NCI-H446 treated with DMSO at 0.1 percent for 48 hours (cell line): ENCODE results near the gene LPIN2.
"Not testable (repeated sequence)": the region's sequence is repeated elsewhere in the genome, so short reads cannot be mapped to it uniquely, and the experiment has no call there.

Source experiments
- DNase-seq: peaks from one replicate; lab custom pipeline; 2025; lab: John Stamatoyannopoulos, UW

The LPIN2 gene

DNA sequence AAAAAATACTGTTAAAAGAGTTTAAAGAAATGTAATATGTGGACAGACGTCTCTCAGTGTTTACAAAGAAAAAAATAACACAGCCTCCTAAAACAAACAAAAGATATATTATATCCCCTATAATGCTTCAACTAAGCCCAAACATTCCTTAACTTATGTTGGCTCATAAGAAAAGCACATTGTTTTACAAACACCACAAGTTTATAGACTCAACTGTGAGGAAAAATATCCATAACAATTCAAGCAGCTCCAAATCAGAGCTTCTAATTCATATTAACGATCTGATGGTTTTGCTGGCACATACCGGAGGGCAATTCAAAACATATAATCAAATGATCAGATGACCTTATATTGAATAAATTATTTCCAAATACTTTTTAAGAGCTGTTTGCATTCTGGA lies 5.5 kb downstream of the LPIN2 start:
- no peak for DNase-seq

- no peak for DNase-seq
These were observed 7.5 kb downstream of the LPIN2 start for GRCh38 chr18:3005462-3005861.

DNA sequence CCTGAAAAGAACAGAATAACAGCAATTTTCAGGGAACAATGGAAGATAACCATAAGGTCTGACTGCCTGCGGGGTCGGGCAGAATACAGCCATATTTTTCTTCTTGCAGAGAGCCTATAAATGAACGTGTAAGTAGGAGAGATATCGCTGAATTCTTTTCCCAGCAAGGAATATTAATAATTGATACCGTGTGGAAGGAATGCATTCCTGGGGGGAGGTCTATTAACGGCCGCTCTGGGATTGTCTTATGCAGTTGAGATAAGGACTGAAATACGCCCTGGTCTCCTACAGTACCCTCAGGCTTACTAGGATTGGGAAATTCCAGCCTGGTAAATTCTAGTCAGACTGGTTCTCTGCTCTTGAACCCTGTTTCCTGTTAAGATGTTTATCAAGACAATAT lies 9.2 kb downstream of the LPIN2 start:
- not testable (repeated sequence) for DNase-seq

GRCh38 chr18:3002732-3003131 lies 10.2 kb downstream of the LPIN2 start:
- no peak for DNase-seq

DNA sequence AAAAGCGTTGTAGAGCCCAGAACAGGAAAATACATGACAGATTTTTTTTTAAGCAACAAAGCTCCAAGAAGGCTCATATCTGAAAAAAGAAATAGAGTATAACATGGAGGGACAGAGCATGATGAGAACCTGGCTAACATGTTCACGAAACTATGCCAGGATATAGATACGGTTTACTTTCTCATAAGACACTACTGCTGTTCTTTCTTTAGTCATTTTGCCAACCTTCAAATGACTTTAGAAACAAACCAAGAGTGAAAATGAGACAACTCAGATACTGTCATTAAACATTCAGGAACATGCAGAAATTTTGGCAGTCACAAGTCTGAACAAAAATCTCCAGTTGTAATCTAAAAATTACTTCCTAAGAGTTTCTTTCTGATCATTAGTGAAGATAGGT lies 14.3 kb downstream of the LPIN2 start:
- DNase-seq = no peak

DNA sequence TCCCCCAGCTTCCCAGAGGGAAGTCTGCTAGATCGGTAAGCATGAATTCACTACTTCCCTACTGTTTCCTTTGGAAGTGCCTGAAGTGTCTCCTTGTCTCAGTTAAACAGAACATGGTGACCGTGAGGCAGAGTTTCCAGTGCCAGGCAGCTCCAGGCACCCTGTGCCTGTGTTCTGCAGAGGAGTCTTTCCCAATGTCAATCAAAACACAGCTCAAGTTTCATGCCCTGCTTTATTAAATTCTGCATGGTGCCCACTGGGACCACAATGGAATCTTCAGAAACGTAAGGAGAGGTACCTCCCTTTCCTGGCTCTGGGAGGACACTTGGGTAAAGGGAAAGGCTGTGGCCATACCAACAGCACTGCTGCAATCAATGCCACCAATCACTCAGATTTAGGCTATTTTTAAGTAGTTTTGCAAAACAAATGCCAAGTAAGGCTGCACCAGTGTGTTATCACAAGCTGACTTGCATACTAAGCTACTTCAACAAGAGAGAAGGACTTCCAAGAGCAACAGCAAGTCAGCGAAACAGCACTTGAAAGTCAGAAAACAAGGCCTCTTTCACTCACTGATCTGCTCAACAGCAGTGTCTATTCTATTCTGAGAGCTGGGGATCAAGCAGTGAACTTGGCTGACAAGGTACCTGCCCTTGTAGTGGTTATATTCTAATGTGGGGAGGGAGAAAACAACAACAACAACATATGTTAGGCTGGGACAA lies 14.9 kb downstream of the LPIN2 start:
- no peak for DNase-seq

DNA sequence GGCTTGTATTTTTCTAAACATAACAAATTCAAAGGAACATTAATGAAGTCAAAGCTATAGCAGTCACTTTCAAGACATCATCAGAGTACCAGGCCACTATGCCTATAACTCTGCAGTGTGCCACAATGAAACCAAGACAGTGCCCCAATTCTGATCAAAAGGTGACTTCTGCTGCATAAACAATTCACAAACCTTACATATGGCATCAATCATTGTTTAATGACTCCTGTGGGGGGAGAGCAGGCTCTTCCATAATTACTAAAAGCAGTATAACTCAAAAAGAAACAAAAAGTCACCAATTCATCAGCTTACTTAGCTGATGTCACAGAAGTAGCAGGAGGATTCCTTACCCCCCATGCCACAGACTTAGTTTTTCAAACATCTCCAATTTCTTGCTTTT lies 15.5 kb downstream of the LPIN2 start:
- DNase-seq = no peak

DNA sequence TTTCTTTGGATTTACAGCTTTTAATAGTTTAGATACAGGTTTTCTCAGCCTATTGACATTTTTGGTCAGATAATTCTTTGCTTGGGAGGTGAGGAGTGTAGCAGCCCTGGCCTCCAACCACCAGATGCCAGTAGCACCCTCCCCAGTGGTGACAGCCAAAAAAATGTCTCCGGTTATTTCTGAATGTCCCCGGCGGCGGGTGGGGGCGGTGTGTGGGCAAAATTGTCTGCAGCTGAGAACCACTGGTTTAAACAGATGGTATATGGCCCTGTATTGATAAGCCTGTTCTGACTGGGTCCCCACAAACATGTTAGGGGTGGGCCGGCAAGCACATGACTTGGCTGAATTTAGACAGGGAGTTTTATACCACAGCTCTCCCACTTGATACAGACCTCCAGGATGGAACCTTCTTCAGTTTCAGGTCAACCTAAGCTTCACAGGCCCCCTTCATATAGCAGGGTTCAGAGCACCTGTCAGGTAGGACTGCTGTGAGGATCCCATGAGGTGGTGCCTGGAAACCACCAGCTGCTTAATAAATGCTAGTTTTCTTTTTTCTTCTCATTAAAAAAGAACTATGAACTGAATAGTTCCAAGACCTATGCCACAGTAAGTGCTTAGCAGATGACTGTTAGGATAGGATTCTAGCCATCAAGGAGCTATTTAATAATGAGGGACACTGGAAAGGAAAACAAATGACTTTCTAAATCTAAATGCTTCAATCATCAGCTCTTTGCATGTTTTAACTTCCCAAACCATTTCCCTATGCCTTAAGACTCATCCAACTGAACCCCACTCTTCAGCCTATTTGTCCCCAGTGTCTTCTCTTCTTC lies 18.1 kb downstream of the LPIN2 start:
- DNase-seq = no peak

DNA sequence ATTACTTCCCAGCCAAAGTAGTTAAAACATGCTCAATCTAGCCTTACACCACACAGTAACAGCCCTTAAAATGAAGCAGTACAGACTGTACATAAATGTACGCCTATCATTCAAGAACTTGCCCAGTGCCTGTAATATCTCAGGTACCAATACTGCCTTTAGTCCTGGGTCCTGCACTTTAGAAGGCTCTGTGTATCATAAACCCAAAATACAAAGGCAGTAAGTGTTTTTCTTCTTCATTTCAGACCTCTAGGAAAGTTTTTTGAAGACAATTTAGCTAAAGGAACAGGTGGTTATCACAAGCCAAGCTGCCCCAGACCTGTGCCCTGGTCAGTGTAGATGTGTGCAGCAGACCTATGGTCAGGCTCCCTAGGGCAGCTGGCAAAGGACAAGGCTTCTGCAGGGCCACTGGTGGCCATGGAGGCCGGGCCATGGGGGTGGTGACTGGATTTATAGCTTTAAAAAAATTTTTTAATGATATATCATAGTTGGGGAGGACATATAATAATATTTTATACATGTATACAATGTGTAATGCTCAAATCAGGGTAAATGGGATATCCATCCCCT lies 18.8 kb downstream of the LPIN2 start:
- DNase-seq = no peak

GRCh38 chr18:2992995-2993877 lies 19.7 kb downstream of the LPIN2 start:
- DNase-seq = no peak

GRCh38 chr18:2990956-2991640 lies 21.8 kb downstream of the LPIN2 start:
- DNase-seq = no peak

DNA sequence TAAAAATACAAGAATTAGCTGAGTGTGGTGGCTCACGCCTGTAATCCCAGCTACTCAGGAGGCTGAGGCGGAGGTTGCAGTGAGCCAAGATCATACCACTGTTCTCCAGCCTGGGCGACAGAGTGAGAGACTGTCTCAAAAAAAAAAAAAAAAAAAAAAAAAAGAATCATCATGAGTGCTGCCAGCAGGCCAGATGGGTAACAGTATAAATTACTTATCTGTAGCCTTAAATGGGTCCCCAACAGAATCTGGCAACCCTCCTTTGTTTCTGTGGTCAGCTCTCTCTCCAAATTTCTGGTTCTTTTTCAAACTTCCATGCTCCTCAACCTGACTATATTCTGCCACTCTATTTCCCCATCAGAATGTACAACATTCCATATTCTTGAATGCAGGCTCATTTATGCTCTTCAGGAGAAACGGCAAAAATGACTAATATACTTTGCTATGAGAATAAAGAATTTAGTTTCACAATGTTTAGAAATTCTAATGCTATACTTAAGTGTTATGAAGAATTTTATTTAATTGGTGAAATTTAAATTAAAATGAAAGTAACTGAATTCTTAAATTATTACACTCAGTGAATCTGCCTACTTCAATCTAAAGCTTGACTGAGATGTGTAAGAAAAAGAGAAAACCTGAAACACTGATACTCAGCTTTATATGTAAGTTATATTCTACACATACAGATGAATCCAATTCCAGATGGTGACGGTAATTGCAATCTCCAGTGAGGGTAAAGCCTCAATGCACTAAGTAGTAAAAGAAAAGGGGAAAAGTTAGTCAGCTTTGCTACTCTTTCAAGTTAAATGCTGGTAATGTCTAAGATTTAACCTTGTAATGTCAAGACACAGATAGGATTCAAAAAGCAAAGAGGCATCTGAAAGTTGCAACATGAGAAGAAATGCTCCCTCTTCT lies 24.8 kb downstream of the LPIN2 start:
- no peak for DNase-seq

GRCh38 chr18:2986150-2986865 lies 26.6 kb downstream of the LPIN2 start:
- no peak for DNase-seq

DNA sequence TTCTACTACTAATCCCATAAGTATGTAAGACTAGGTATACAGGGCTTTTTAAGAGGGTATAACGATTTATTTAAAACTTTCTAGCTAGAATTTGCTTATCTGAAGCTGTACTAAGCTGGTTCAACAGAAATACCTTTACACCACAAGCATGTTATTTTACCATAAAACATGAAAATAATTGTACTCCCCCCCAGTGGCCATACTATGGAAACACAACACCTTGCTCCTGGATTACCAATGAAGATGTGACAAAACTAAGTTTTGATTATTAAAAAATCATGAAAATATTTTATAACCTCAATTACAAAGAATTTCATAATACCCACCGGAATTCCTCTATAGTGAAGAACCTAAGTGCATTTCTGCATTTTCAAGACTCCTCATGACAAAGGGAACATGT lies 27.3 kb downstream of the LPIN2 start:
- no peak for DNase-seq

GRCh38 chr18:2984703-2985261 lies 28.2 kb downstream of the LPIN2 start:
- DNase-seq = no peak

GRCh38 chr18:2984091-2984490 lies 28.9 kb downstream of the LPIN2 start:
- no peak for DNase-seq

- DNase-seq = no peak
These were observed 29.6 kb downstream of the LPIN2 start for GRCh38 chr18:2983296-2983695.

DNA sequence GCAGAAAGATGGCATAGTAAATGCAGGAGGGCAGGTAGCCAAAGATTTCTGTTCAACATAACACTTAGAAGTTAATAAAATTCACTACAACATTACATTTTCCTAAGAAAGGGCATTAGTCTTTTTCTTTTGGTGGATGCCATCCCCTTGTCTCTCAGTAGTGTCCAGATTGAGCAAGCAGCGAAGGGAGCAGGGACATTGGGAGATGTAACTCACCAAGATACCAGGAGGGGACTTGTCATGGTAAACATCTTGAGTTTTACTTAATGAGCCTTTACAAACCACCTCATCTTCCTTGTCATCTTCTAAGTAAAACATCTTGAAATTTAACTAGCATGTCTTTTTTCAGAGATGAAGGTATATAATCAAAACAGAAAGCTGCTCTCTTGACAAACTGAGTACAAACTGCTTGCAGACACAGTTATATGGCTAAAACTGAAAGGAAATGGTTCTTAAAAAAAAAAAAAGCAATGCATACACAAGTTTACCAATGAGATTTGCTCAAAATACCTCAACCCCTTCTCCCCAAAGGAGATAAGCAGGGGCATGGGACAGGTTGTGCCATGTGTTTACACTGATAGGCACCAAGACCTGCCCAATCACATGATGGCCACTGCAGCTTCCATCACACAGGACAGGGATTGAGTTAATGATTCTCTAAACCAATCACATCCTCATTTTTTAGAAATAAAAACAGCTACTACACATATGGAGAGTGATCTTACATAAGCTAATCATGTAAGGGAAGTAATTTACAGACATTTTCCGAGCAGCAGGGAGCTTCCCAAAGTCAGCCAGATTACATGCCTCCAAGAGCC lies 30.3 kb downstream of the LPIN2 start:
- DNase-seq = no peak

DNA sequence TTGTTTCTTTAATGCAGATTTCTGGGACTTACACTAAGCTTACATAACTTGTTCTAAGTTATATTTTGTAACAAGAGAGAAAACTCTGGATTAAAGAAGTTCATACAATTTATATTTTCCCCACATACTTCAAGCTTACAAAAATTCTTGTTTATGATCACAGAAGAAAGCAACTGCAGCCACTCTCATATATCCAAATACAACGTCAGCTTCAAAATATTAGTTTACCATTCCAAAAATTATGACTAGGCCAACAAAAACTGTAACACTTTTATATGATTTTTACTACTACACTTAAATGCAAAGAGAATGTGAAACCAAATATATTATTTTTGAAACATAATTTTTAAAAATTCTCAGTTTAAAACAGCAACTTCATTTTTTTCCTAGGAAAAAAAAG lies 30.9 kb downstream of the LPIN2 start:
- DNase-seq = no peak
